ENCODE data around the gene HES4. TPM values are rescaled to one million over a fixed set of nuclear protein-coding genes. Genes with fewer than 3 reads are reported as not detected.

The HES4 gene
- total RNA-seq, 1 donor from 2014 or later = 21.4 TPM

- Histone ChIP-seq H3K9me3 (no peaks in the 10 kb centered on the region), H3K36me3 (no peaks in the 10 kb centered on the region), H3K27ac (peak overlapping the region; percentile 99), H3K27me3 (ENCODE audit: low read depth) (peaks cover 50% of the 10 kb centered on the region), H3K4me1 (peaks cover 47% of the 10 kb centered on the region), H3K4me3 (peak overlapping the region; percentile 68)
- TF ChIP-seq CTCF (IDR thresholded peaks at IDR 0.05) = no peak
- DNase-seq (peak; percentile 84), ATAC-seq (peak; percentile 72 to 76)
- intact Hi-C loops (cut with DNase I) = no loop called here
These were observed 610 bp upstream of the HES4 start for GRCh38 chr1:1000357-1001056.

GRCh38 chr1:998995-999724 lies 737 bp downstream of the HES4 start:
- Histone ChIP-seq H3K36me3 (no peaks in the 10 kb centered on the region), H3K9me3 (no peaks in the 10 kb centered on the region), H3K27ac (peak overlapping the region; percentile 99), H3K27me3 (ENCODE audit: low read depth) (peaks cover 54% of the 10 kb centered on the region), H3K4me1 (peaks cover 33% of the 10 kb centered on the region), H3K4me3 (peak overlapping the region; percentile 68)
- no peak for TF ChIP-seq CTCF (IDR thresholded peaks at IDR 0.05)
- intact Hi-C loops (cut with DNase I) = no loop called here
- DNase-seq = peak; percentile 62
- ATAC-seq = no peak

- H3K4me3 ChIP-seq = peak overlapping the region; percentile 68
- no peak overlapping the region for H3K27ac ChIP-seq
- peaks cover 54% of the 10 kb centered on the region for H3K27me3 ChIP-seq (ENCODE audit: low read depth)
These were observed 1.2 kb downstream of the HES4 start for GRCh38 chr1:998745-998994.

GRCh38 chr1:997993-998744 lies 1.7 kb downstream of the HES4 start:
- DNase-seq (no peak), ATAC-seq (no peak)
- Histone ChIP-seq H3K27me3 (ENCODE audit: low read depth) (peaks cover 54% of the 10 kb centered on the region), H3K9me3 (no peaks in the 10 kb centered on the region), H3K4me3 (peak overlapping the region; percentile 68), H3K36me3 (no peaks in the 10 kb centered on the region), H3K27ac (no peak overlapping the region), H3K4me1 (peaks cover 32% of the 10 kb centered on the region)
- no peak for TF ChIP-seq CTCF (IDR thresholded peaks at IDR 0.05)
- intact Hi-C loops (cut with DNase I) = no loop called here

More at GRCh38 chr1:998745-998994, 1.2 kb downstream of the HES4 start:
- Histone ChIP-seq H3K4me1 (peaks cover 32% of the 10 kb centered on the region), H3K9me3 (no peaks in the 10 kb centered on the region), H3K36me3 (no peaks in the 10 kb centered on the region)
- intact Hi-C loops (cut with DNase I) = no loop called here
- DNase-seq (no peak), ATAC-seq (no peak)
- no peak for TF ChIP-seq CTCF (IDR thresholded peaks at IDR 0.05)

GRCh38 chr1:997713-997992 lies 2.2 kb downstream of the HES4 start:
- intact Hi-C loops (cut with DNase I) = no loop called here
- Histone ChIP-seq H3K27ac (no peak overlapping the region), H3K27me3 (ENCODE audit: low read depth) (peaks cover 51% of the 10 kb centered on the region), H3K9me3 (no peaks in the 10 kb centered on the region), H3K36me3 (no peaks in the 10 kb centered on the region), H3K4me3 (no peak overlapping the region), H3K4me1 (peaks cover 32% of the 10 kb centered on the region)
- TF ChIP-seq CTCF (IDR thresholded peaks at IDR 0.05) = no peak
- no peak for DNase-seq
- ATAC-seq = no peak

Data from lower lobe of right lung (tissue), 2 donors.